ENCODE measurements around the gene EXOSC5.

The EXOSC5 gene

GRCh38 chr19:41426116-41426841, 29.1 kb upstream of the EXOSC5 start:
- Histone ChIP-seq H3K36me3 (ENCODE audit: control insufficient read depth in 2 of 2, insufficient read depth in 2 of 2, low read length in 2 of 2) (peaks cover 33 to 35% of the 10 kb centered on the region in 2 donors), H3K9me3 (ENCODE audit: control insufficient read depth in 2 of 2, low read length in 2 of 2) (no peaks in the 10 kb centered on the region), H3K9ac (ENCODE audit: low read depth in 1 of 2, low read length in 2 of 2) (peak overlapping the region; percentile 93 to 99), H3K27me3 (ENCODE audit: control insufficient read depth in 2 of 2, insufficient read depth in 2 of 2, low read length in 2 of 2) (no peaks in the 10 kb centered on the region), H3K27ac (ENCODE audit: low read depth in 2 of 2, low read length in 2 of 2) (peak overlapping the region; percentile 90 to 94), H3K4me3 (ENCODE audit: low read length in 2 of 2) (peak overlapping the region; percentile 90), H3K4me1 (ENCODE audit: control insufficient read depth in 2 of 2, insufficient read depth in 2 of 2, low read length in 2 of 2) (peaks cover 46 to 55% of the 10 kb centered on the region in 2 donors)

GRCh38 chr19:41425174-41426115, 28.3 kb upstream of the EXOSC5 start:
- Histone ChIP-seq H3K9me3 (ENCODE audit: control insufficient read depth in 2 of 2, low read length in 2 of 2) (no peaks in the 10 kb centered on the region), H3K9ac (ENCODE audit: low read depth in 1 of 2, low read length in 2 of 2) (peak overlapping the region; percentile 93 to 99), H3K4me1 (ENCODE audit: control insufficient read depth in 2 of 2, insufficient read depth in 2 of 2, low read length in 2 of 2) (peaks cover 54 to 64% of the 10 kb centered on the region in 2 donors), H3K27ac (ENCODE audit: low read depth in 2 of 2, low read length in 2 of 2) (peak overlapping the region; percentile 90 to 94), H3K36me3 (ENCODE audit: control insufficient read depth in 2 of 2, insufficient read depth in 2 of 2, low read length in 2 of 2) (peaks cover 35 to 39% of the 10 kb centered on the region in 2 donors), H3K27me3 (ENCODE audit: control insufficient read depth in 2 of 2, insufficient read depth in 2 of 2, low read length in 2 of 2) (no peaks in the 10 kb centered on the region), H3K4me3 (ENCODE audit: low read length in 2 of 2) (peak overlapping the region; percentile 90)

- Histone ChIP-seq H3K27me3 (ENCODE audit: control insufficient read depth in 2 of 2, insufficient read depth in 2 of 2, low read length in 2 of 2) (no peaks in the 10 kb centered on the region), H3K9ac (ENCODE audit: low read depth in 1 of 2, low read length in 2 of 2) (peak overlapping the region in 1 of 2 donors; percentile 99), H3K36me3 (ENCODE audit: control insufficient read depth in 2 of 2, insufficient read depth in 2 of 2, low read length in 2 of 2) (peaks cover 38 to 48% of the 10 kb centered on the region in 2 donors), H3K4me1 (ENCODE audit: control insufficient read depth in 2 of 2, insufficient read depth in 2 of 2, low read length in 2 of 2) (peaks cover 54 to 64% of the 10 kb centered on the region in 2 donors), H3K4me3 (ENCODE audit: low read length in 2 of 2) (peak overlapping the region; percentile 44 to 90), H3K9me3 (ENCODE audit: control insufficient read depth in 2 of 2, low read length in 2 of 2) (no peaks in the 10 kb centered on the region), H3K27ac (ENCODE audit: low read depth in 2 of 2, low read length in 2 of 2) (peak overlapping the region; percentile 16 to 94)
These were observed 27.4 kb upstream of the EXOSC5 start for GRCh38 chr19:41424335-41425173.

DNA sequence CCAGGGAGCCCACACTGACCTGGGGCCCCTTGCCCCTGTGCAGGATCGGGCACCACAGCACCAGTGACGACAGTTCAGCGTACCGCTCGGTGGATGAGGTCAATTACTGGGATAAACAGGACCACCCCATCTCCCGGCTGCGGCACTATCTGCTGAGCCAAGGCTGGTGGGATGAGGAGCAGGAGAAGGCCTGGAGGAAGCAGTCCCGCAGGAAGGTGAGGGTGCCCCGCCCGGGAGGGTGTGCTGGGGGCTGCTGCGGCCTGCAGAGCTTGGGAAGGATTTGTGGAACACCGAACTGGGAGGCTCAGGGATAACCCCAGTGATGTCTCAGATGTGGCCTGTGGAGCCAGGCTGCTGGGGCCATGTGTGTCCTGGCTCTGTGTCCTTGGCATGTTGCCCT, 25.8 kb upstream of the EXOSC5 start:
- Histone ChIP-seq H3K27me3 (ENCODE audit: control insufficient read depth in 2 of 2, insufficient read depth in 2 of 2, low read length in 2 of 2) (no peaks in the 10 kb centered on the region), H3K9ac (ENCODE audit: low read depth in 1 of 2, low read length in 2 of 2) (no peak overlapping the region), H3K27ac (ENCODE audit: low read depth in 2 of 2, low read length in 2 of 2) (no peak overlapping the region), H3K36me3 (ENCODE audit: control insufficient read depth in 2 of 2, insufficient read depth in 2 of 2, low read length in 2 of 2) (peaks cover 43 to 62% of the 10 kb centered on the region in 2 donors), H3K4me3 (ENCODE audit: low read length in 2 of 2) (no peak overlapping the region), H3K9me3 (ENCODE audit: control insufficient read depth in 2 of 2, low read length in 2 of 2) (no peaks in the 10 kb centered on the region), H3K4me1 (ENCODE audit: control insufficient read depth in 2 of 2, insufficient read depth in 2 of 2, low read length in 2 of 2) (peaks cover 46 to 56% of the 10 kb centered on the region in 2 donors)

DNA sequence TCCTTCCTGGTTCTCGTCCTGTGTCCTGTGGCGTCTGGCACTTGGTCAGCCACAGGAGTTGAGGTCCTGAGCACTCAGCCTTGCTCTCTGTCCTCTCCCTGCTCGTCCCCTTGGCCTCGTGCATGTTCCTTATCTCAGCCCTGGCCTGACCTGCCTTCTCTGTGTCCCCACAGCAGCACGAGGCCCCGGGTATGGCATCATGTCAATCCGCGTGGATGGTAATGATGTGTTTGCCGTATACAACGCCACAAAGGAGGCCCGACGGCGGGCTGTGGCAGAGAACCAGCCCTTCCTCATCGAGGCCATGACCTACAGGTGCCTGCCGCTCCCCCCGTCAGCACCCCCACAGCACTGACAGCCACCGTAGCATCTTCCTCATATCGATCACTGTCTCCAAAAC, 25.3 kb upstream of the EXOSC5 start:
- peaks cover 41 to 51% of the 10 kb centered on the region in 2 donors for H3K4me1 ChIP-seq (ENCODE audit: control insufficient read depth in 2 of 2, insufficient read depth in 2 of 2, low read length in 2 of 2)
- no peaks in the 10 kb centered on the region for H3K27me3 ChIP-seq (ENCODE audit: control insufficient read depth in 2 of 2, insufficient read depth in 2 of 2, low read length in 2 of 2)
- no peak overlapping the region for H3K4me3 ChIP-seq (ENCODE audit: low read length in 2 of 2)
- H3K9ac ChIP-seq (ENCODE audit: low read depth in 1 of 2, low read length in 2 of 2), result no peak overlapping the region
- H3K27ac ChIP-seq (ENCODE audit: low read depth in 2 of 2, low read length in 2 of 2), result peak overlapping the region in 1 of 2 donors; percentile 68
- H3K36me3 ChIP-seq (ENCODE audit: control insufficient read depth in 2 of 2, insufficient read depth in 2 of 2, low read length in 2 of 2), result peaks cover 43 to 62% of the 10 kb centered on the region in 2 donors
- no peaks in the 10 kb centered on the region for H3K9me3 ChIP-seq (ENCODE audit: control insufficient read depth in 2 of 2, low read length in 2 of 2)

DNA sequence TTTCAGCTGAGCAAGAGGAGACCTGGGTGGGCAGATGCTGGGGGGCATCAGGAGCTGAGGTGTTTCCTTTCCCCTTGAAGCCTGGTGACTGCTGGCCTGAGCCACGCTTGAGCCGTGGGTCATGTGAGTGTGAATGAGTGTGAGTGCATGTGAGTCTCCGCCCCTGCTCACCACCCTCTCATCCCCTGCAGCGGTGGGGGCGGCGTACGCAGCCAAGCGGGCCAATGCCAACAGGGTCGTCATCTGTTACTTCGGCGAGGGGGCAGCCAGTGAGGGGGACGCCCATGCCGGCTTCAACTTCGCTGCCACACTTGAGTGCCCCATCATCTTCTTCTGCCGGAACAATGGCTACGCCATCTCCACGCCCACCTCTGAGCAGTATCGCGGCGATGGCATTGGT, 24.8 kb upstream of the EXOSC5 start:
- no peaks in the 10 kb centered on the region for H3K9me3 ChIP-seq (ENCODE audit: control insufficient read depth in 2 of 2, low read length in 2 of 2)
- peak overlapping the region in 1 of 2 donors; percentile 13 for H3K4me3 ChIP-seq (ENCODE audit: low read length in 2 of 2)
- H3K4me1 ChIP-seq (ENCODE audit: control insufficient read depth in 2 of 2, insufficient read depth in 2 of 2, low read length in 2 of 2), result peaks cover 39 to 50% of the 10 kb centered on the region in 2 donors
- H3K27ac ChIP-seq (ENCODE audit: low read depth in 2 of 2, low read length in 2 of 2), result peak overlapping the region; percentile 68 to 75
- no peak overlapping the region for H3K9ac ChIP-seq (ENCODE audit: low read depth in 1 of 2, low read length in 2 of 2)
- H3K36me3 ChIP-seq (ENCODE audit: control insufficient read depth in 2 of 2, insufficient read depth in 2 of 2, low read length in 2 of 2), result peaks cover 46 to 62% of the 10 kb centered on the region in 2 donors
- H3K27me3 ChIP-seq (ENCODE audit: control insufficient read depth in 2 of 2, insufficient read depth in 2 of 2, low read length in 2 of 2), result no peaks in the 10 kb centered on the region

DNA sequence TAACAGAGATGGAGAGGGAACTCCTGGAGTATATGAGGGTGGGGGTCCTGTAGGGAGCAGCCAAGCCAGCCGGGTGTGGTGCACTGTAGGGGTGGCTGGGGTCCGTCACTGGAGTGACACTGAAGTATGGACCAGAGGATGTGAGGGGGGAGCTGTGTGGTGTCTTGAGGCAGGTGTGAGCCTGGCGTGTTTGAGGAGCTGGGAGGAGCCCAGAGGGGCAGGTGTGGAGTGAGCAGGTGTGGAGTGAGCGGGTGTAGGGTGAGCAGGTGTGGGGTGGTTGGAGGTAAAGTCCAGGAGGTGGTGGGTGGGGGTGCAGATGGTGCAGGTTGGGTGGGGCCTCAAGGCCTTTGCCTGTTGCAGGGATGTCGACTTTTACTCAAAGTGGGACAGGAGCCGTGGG, 24.2 kb upstream of the EXOSC5 start:
- Histone ChIP-seq H3K4me3 (ENCODE audit: low read length in 2 of 2) (no peak overlapping the region), H3K27me3 (ENCODE audit: control insufficient read depth in 2 of 2, insufficient read depth in 2 of 2, low read length in 2 of 2) (no peaks in the 10 kb centered on the region), H3K9me3 (ENCODE audit: control insufficient read depth in 2 of 2, low read length in 2 of 2) (no peaks in the 10 kb centered on the region), H3K9ac (ENCODE audit: low read depth in 1 of 2, low read length in 2 of 2) (peak overlapping the region in 1 of 2 donors; percentile 40), H3K27ac (ENCODE audit: low read depth in 2 of 2, low read length in 2 of 2) (peak overlapping the region; percentile 71 to 75), H3K4me1 (ENCODE audit: control insufficient read depth in 2 of 2, insufficient read depth in 2 of 2, low read length in 2 of 2) (peaks cover 37 to 52% of the 10 kb centered on the region in 2 donors), H3K36me3 (ENCODE audit: control insufficient read depth in 2 of 2, insufficient read depth in 2 of 2, low read length in 2 of 2) (peaks cover 46 to 64% of the 10 kb centered on the region in 2 donors)

DNA sequence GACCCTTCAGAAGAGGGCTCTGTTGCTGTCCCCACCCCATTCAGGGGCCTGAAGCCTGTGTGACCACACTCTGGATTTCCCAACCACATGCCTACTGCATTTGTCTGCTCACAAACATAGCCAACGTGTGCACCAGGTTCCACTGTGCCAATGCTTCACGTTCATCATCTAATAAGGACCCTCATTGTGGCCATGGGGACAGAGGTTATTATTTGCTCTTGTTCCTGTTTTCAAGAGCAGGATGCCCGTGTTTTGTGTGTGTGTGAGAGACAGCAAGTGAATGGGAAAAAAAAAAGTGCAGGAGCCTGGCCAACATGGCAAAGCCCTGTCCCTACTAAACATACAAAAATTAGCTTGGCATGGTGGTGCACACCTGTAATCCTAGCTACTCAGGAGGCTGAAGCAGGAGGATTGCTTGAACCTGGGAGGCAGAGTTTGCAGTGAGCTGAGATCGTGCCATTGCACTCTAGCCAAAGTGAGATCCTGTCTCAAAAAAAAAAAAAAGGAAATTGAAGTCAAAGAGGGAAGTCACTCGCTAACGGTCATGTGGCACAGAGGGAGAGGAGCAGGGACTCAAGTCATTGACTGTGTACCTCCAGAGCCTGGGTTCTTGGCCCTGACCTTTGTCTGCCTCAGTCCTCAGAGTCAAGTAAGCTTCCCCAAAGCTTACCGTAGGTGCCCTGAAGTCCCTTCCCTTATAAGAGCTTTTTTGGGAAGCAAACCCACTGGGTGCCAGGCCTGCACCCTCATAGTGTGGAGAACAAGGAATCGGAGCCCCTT, 23.1 kb upstream of the EXOSC5 start:
- Histone ChIP-seq H3K9ac (ENCODE audit: low read depth in 1 of 2, low read length in 2 of 2) (peak overlapping the region in 1 of 2 donors; percentile 40), H3K27ac (ENCODE audit: low read depth in 2 of 2, low read length in 2 of 2) (peak overlapping the region; percentile 71 to 75), H3K4me1 (ENCODE audit: control insufficient read depth in 2 of 2, insufficient read depth in 2 of 2, low read length in 2 of 2) (peaks cover 36 to 47% of the 10 kb centered on the region in 2 donors), H3K4me3 (ENCODE audit: low read length in 2 of 2) (no peak overlapping the region), H3K9me3 (ENCODE audit: control insufficient read depth in 2 of 2, low read length in 2 of 2) (no peaks in the 10 kb centered on the region), H3K36me3 (ENCODE audit: control insufficient read depth in 2 of 2, insufficient read depth in 2 of 2, low read length in 2 of 2) (peaks cover 39 to 66% of the 10 kb centered on the region in 2 donors), H3K27me3 (ENCODE audit: control insufficient read depth in 2 of 2, insufficient read depth in 2 of 2, low read length in 2 of 2) (no peaks in the 10 kb centered on the region)

DNA sequence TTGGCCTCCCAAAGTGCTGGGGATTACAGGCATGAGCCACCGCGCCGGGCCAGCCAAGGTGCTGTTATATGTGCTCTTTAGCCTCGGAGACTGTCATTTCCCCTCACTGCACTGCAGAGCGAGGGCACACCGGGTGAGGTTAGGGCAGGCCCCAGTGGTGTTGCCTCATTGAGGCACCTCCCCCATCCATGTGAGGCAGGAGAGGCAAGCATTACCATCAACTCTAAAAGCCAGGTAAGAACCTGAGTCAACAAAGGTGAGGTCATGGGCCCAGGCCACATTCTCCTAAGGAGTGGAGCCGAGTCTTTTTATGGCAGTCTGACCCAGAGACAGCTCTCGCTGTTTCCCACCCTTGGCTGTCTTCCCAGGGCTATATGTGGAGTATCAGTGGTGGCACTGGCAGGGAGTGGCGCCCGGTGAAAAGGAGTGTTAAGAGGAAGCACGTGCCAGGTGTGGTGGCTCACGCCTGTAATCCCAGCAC, 19.1 kb upstream of the EXOSC5 start:
- Histone ChIP-seq H3K27me3 (ENCODE audit: control insufficient read depth in 2 of 2, insufficient read depth in 2 of 2, low read length in 2 of 2) (no peaks in the 10 kb centered on the region), H3K9ac (ENCODE audit: low read depth in 1 of 2, low read length in 2 of 2) (peak overlapping the region in 1 of 2 donors; percentile 35), H3K9me3 (ENCODE audit: control insufficient read depth in 2 of 2, low read length in 2 of 2) (no peaks in the 10 kb centered on the region), H3K4me1 (ENCODE audit: control insufficient read depth in 2 of 2, insufficient read depth in 2 of 2, low read length in 2 of 2) (peaks cover 15 to 27% of the 10 kb centered on the region in 2 donors), H3K4me3 (ENCODE audit: low read length in 2 of 2) (no peak overlapping the region), H3K27ac (ENCODE audit: low read depth in 2 of 2, low read length in 2 of 2) (peak overlapping the region; percentile 72 to 79), H3K36me3 (ENCODE audit: control insufficient read depth in 2 of 2, insufficient read depth in 2 of 2, low read length in 2 of 2) (peaks cover 26 to 67% of the 10 kb centered on the region in 2 donors)
